Measurements from ENCODE around the gene MLX.

GRCh38 chr17:42531455-42532354 lies 35.2 kb upstream of the MLX start:
- TF ChIP-seq SUZ12 (IDR thresholded peaks at IDR 0.05; ENCODE audit: extremely low read depth, insufficient read depth, insufficient read length), result no peak
- no peak for TF ChIP-seq ZNF274 (IDR thresholded peaks at IDR 0.05; ENCODE audit: low read depth, low read length)

Data from NT2/D1 (cell line).